Measurements from ENCODE around the gene RSRC1.
"Not testable (repeated sequence)": the region's sequence is repeated elsewhere in the genome, so short reads cannot be mapped to it uniquely, and the experiment has no call there.

Gene RSRC1

GRCh38 chr3:158337110-158337509 lies 227.2 kb downstream of the RSRC1 start:
- no peak for ATAC-seq
- TF ChIP-seq TOX (CRISPR knock-in tag; IDR thresholded peaks at IDR 0.05; ENCODE audit: borderline replicate concordance) (no peak), ESRRG (CRISPR knock-in tag; IDR thresholded peaks at IDR 0.05) (no peak), GLIS3 (CRISPR knock-in tag; IDR thresholded peaks at IDR 0.05) (no peak)
- TF ChIP-seq, protein P1, sequence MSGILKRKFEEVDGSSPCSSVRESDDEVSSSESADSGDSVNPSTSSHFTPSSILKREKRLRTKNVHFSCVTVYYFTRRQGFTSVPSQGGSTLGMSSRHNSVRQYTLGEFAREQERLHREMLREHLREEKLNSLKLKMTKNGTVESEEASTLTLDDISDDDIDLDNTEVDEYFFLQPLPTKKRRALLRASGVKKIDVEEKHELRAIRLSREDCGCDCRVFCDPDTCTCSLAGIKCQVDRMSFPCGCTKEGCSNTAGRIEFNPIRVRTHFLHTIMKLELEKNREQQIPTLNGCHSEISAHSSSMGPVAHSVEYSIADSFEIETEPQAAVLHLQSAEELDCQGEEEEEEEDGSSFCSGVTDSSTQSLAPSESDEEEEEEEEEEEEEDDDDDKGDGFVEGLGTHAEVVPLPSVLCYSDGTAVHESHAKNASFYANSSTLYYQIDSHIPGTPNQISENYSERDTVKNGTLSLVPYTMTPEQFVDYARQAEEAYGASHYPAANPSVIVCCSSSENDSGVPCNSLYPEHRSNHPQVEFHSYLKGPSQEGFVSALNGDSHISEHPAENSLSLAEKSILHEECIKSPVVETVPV (CRISPR knock-in tag; IDR thresholded peaks at IDR 0.05), result no peak

DNA sequence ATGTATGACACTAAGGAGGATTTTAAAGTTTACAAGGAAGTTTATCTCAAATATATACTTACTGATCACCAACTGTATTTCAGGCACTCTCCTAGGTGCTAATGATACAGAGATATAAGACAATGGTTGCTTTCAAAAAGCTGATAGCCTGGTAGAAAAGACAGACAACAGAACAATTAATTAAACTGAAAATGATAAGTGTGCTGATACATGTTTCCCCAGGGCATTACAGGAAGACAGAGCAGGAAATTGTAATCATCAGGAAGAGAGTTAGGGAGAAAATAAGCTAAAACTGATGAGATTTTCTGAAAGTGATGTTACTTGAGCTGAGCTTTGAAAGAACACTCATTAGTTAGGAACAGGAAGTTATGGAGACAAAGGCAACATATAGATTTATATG lies 229.7 kb downstream of the RSRC1 start:
- TF ChIP-seq OSR1 (CRISPR knock-in tag; IDR thresholded peaks at IDR 0.05) (no peak), TCF4 (CRISPR knock-in tag; IDR thresholded peaks at IDR 0.05; ENCODE audit: borderline replicate concordance) (peak; percentile 80)
- ATAC-seq, result no peak

GRCh38 chr3:158340951-158341350 lies 231.1 kb downstream of the RSRC1 start:
- not testable (repeated sequence) for ATAC-seq

DNA sequence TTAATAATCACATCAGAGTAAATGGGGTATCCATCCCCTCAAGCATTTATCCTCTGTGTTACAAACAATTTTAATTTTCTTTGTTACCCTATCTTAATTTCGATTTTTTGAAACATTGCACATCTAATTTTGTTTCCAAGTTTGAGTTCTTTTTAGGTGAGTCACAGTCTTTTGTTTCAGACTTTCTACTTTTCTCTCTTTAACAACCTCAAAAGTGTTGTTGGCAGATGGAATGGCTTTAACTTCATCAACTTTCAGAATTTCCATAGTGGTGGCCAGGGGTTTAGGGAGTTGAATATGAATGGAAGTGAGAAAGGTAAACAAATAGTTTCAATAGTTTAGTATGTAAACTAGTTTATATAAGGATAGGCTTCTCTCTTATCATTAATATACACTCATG lies 238.1 kb downstream of the RSRC1 start:
- TF ChIP-seq BACH2 (CRISPR knock-in tag; IDR thresholded peaks at IDR 0.05; ENCODE audit: borderline replicate concordance) (no peak), ZNF70 (CRISPR knock-in tag; IDR thresholded peaks at IDR 0.05) (no peak), ZFP30 (CRISPR knock-in tag; IDR thresholded peaks at IDR 0.05) (no peak), CSDC2 (CRISPR knock-in tag; IDR thresholded peaks at IDR 0.05) (no peak), ZNF565 (CRISPR knock-in tag; conservative IDR thresholded peaks at IDR 0.05; ENCODE audit: low read depth) (no peak)
- TF ChIP-seq, protein P2, sequence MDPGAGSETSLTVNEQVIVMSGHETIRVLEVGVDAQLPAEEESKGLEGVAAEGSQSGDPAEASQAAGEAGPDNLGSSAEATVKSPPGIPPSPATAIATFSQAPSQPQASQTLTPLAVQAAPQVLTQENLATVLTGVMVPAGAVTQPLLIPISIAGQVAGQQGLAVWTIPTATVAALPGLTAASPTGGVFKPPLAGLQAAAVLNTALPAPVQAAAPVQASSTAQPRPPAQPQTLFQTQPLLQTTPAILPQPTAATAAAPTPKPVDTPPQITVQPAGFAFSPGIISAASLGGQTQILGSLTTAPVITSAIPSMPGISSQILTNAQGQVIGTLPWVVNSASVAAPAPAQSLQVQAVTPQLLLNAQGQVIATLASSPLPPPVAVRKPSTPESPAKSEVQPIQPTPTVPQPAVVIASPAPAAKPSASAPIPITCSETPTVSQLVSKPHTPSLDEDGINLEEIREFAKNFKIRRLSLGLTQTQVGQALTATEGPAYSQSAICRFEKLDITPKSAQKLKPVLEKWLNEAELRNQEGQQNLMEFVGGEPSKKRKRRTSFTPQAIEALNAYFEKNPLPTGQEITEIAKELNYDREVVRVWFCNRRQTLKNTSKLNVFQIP (CRISPR knock-in tag; IDR thresholded peaks at IDR 0.05; ENCODE audit: borderline replicate concordance, low read depth), result no peak
- TF ChIP-seq, protein P3, sequence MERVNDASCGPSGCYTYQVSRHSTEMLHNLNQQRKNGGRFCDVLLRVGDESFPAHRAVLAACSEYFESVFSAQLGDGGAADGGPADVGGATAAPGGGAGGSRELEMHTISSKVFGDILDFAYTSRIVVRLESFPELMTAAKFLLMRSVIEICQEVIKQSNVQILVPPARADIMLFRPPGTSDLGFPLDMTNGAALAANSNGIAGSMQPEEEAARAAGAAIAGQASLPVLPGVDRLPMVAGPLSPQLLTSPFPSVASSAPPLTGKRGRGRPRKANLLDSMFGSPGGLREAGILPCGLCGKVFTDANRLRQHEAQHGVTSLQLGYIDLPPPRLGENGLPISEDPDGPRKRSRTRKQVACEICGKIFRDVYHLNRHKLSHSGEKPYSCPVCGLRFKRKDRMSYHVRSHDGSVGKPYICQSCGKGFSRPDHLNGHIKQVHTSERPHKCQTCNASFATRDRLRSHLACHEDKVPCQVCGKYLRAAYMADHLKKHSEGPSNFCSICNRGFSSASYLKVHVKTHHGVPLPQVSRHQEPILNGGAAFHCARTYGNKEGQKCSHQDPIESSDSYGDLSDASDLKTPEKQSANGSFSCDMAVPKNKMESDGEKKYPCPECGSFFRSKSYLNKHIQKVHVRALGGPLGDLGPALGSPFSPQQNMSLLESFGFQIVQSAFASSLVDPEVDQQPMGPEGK (CRISPR knock-in tag; IDR thresholded peaks at IDR 0.05; ENCODE audit: borderline replicate concordance), result no peak

DNA sequence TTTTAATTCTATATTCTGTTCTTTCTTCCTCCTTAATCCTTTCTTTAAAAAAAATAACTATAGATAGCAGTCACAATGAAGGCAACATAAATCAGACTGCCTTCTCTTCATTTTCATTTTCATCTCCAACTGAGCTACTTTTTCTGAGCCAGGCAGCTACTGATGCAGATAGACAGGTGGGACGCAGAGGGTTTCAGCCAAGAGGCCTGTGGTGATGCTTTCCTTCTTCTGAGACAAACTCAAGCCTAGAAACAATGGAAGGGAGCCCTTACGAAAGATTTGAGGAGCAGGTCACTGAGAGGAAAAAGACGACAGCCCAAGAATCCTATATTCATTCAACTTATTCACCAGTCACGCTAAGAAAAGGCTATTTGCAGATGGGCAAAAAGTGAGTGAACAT lies 241.1 kb downstream of the RSRC1 start:
- no peak for ATAC-seq
- TF ChIP-seq, protein P1 (CRISPR knock-in tag; IDR thresholded peaks at IDR 0.05), result no peak
- TF ChIP-seq RARB (CRISPR knock-in tag; IDR thresholded peaks at IDR 0.05), result no peak
- TF ChIP-seq ARNTL (CRISPR knock-in tag; IDR thresholded peaks at IDR 0.05; ENCODE audit: borderline replicate concordance, low read depth), result no peak
- TF ChIP-seq, protein P3 (CRISPR knock-in tag; IDR thresholded peaks at IDR 0.05; ENCODE audit: borderline replicate concordance), result no peak
- no peak for TF ChIP-seq ZC3H10 (CRISPR knock-in tag; IDR thresholded peaks at IDR 0.05)
- TF ChIP-seq, protein P2 (CRISPR knock-in tag; IDR thresholded peaks at IDR 0.05; ENCODE audit: borderline replicate concordance, low read depth), result no peak
- no peak for TF ChIP-seq SNAI2 (CRISPR knock-in tag; IDR thresholded peaks at IDR 0.05)
- TF ChIP-seq ISL1 (CRISPR knock-in tag; IDR thresholded peaks at IDR 0.05), result no peak
- TF ChIP-seq BACH2 (CRISPR knock-in tag; IDR thresholded peaks at IDR 0.05; ENCODE audit: borderline replicate concordance), result no peak

More for the DNA sequence above, 238.1 kb downstream of the RSRC1 start:
- ATAC-seq, result no peak

Data from SK-N-SH treated with all-trans-retinoic acid at 6 μM for 48 hours (cell line).